Activated CD8-positive, alpha-beta memory T cell treated with anti-CD3 and anti-CD28 coated beads, Interleukin-2, amount 50 U/mL, for 1 hour (primary cell): Measurements from ENCODE around the gene TMEM250.
A peak's percentile ranks its signal among the peaks of the same experiment; 100 is the strongest.
"Not testable (repeated sequence)": the region's sequence is repeated elsewhere in the genome, so short reads cannot be mapped to it uniquely, and the experiment has no call there.

Source experiments
- DNase-seq: peaks from one replicate; pipeline ENCODE4 v3.0.0-alpha.2; 2020; ENCODE audit errors: extremely low read depth

The TMEM250 gene, protein sequence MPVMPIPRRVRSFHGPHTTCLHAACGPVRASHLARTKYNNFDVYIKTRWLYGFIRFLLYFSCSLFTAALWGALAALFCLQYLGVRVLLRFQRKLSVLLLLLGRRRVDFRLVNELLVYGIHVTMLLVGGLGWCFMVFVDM

DNA sequence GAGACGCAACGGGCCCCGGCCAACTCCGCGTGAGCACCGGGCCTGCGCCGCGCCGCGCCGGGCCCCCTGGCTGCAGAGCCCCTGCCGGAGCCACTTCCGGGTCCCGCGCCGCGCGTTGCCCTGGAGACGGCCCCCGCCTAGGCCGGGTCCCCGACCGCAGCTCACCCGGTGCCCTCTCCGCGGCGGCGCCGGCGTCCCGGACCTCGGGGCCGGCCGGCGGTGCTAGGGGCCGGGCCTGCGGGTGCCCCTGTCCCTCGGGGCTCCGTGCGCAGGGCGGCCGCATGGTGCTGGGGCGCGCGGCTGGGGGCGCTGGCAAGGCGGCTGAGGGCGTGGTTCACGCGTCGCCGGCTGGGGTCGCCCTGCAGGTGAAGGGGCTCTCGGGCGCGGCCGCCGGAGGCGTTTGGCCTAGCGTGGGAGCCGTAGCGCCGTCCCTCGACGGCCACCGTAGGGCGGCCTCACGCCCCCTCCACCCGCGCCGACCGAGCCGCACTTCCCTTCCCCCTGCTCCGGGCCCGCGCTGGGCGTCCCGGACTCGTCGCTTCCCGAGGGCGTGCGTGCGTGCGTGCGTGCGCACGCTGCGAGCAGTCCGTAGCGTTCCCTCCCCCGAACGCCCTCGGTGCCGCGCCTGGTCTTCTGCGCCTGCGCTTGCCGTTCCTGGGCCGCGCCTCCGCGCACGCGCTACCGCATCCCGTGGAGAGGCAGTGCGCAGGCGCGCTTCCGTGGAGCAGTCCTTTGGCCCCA is at the start of gene TMEM250:
Gene TMEM250, minus strand, starts transcription at position 556 of the 741 bp plus-strand sequence. CDS start 1,975 bp downstream, outside the sequence.
- peak; percentile 81 for DNase-seq

DNA sequence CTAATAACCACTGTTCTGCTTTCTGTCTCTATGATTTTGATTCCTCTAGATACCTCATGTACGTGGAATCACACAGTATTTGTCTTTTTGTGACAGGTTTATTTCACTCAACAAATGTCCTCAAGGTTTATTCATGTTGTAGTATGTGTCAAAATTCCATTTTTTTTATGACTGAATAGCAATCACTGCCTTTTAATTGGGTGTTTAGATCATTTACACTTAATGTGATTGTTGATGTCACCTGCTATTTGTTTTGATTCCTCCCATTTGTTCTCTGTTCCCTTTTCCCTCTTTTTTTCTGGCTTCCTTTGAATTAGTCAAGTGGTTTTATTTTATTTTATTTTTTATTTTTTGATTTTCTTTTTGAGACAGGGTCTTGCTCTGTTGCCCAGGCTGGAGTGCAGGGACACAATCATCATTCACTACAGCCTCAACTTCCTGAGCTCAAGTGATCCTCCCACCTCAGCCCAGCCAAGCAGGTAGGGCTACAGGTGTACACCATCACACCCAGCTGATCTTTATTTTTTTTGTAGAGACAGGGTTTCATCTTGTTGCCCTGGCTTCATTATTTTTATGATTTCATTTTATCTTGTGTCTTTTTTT is 44.7 kb upstream of the TMEM250 start:
- DNase-seq = no peak

DNA sequence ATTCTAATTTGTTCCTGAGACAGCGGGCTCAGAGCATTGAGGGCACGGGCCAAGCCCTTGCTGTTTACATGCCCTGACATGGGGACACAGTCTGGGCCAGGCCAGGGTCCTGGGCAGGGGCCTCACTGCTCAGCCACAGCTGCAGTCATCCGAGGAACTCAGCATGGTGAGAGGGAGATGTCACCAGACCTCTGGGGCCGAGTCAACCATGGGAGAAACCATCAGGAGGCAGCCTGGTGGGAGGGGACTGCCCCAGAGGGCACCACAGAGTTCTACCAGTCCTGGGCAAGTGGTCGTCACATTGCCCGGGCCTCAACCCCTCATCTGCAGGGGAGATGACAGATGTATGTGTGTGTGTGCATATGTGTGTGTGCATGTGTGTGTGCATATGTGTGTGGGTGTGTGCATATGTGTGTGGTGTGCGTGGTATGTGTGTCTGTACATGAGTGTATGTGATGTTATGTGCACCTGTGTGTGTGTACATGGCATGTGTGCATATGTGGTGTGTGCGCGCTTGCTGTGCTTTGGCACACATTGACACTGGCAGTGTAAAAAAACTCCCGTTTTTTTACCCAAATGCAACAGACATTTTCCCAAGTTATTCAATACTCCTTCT is 42.4 kb upstream of the TMEM250 start:
- DNase-seq = no peak

DNA sequence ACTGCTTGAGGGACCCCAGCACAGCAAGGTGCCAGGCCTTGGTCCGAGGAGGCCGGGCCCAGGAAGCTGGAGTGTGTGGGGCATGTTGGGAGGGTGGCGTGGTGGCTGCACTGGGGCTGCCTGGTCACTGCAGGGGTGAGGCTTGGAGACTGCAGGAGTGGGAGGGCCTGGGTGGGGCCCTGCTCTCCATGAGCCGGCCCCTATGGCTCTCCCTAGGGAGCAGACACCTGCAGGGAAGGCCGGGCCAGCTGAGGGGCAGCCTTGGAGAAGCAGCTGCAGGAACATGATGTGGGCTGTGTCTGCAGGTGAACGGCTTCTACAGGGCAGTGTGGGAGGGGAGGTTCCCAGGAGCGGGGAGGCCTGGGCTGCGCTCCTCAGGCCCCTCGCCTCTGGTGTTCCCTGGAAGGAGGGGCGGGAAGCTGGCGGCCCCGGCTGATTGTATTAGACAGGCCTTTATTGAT is 41.7 kb upstream of the TMEM250 start:
- DNase-seq = no peak

DNA sequence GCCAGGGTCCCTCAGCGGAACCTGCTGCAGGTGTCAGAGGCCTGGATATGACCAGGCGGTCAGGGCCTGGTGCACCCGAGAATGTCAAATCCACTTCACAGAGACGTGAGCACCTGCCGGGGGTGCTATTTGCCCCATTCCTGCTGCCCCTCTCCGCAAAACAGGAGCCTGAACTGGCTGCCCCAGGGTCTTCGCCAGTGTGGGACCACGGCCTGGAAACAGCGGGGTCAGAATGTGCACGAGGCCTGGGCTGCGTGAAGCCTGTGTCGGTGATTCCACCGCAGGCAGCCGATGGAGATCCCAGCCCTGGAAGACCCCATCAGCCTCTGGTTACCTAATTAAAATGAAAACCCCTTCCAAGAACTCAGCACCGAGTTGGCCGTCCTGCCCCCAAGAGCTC is 41.2 kb upstream of the TMEM250 start:
- DNase-seq = no peak

DNA sequence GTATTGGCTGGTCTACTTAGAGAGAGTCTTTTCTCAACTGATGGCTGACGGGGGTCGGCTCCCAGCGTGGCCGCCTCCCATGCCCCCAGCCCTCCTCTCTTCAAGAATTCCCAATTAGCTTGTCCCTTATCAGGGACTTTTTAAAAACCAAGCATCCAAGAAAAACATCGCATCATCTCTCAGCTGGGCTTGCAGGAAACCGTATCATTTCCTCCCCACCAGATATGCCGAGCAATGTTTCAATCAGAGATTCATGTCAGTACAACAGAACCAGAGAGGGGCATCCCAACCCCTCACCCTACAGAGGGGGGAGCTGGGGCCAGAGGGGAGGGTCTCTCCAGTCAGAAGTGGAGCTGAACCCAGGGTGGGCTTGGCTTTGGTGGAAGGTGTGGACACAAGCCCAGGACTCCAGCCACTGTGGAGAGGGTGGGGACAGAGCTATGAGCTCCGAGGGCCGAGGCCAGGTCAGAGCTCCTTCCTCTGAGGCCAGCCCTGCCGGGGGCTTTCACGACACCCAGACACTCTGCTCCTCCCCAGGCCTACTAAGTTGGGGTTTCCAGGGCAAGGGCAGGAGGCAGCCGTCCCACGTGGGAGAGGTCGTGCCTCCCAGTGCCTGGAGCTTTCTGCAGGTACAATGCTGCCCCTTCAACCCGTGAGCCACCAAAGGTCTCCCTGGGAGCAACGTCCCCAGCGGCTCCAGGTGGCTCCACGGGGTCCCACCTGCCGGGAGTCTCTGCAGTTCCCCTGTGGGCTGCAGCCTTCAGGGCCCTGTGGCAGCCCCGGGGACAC is 39.0 kb upstream of the TMEM250 start:
- DNase-seq = no peak

DNA sequence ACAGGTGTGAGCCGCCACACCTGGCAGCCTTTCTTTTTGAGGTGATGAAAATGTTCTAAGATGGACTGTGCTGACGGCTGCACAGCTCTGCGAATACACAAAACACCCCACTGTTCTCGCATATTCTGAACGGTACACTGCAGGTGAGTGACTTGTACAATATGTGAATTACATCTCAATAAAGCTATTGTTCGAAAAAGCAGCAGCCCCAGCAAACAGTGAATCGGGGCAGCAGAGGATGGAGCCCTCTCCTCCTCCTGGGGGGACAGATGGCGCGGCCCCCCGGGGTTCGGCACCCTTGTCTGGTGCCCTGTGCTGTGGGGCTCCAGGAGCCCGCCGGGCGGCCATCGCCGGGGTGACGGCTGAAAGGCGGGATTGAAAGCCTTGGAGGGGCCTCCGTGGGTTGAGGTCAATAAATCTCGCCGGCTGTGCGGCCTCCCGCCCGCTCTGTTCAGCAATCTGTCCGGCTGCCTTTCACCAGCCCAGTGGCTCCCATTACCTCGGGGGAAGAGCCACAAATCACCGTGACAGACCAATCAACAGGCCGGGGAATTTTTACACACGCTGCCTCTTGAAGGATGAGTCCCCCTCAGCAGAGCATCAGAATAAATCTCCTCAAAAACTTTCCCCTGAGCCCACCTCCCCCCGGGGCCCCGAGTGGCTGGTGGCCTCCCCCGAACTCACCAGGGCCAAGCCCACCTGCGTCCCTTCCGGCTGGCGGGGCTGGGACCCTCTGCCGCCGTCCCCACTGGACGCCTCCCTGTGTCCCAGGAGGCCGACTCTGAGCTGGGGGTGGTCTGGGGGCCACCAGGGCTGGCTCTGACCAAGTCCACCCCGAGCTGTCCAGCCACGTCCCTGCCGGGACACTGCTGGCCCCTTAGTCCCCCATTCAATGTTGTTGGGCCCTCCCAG is 37.8 kb upstream of the TMEM250 start:
- no peak for DNase-seq

DNA sequence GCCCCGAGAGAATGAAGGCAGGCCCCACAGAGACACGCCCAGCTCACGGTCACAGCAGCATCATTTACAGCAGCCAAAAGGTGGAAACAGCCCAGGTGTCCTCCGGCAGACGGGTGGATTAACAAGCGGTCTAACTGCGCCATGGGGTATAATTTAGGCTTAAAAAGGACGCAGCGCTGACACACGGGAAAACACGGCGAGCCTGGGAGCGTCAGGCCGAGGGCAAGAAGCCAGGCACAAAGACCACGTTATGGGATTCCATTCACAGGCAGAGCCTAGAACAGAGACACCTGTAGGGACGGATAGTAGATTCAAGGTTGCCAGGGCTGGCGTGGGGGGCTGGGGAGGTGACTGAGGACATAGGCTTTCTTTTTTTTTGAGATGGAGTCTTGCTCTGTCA is 36.9 kb upstream of the TMEM250 start:
- DNase-seq = no peak

DNA sequence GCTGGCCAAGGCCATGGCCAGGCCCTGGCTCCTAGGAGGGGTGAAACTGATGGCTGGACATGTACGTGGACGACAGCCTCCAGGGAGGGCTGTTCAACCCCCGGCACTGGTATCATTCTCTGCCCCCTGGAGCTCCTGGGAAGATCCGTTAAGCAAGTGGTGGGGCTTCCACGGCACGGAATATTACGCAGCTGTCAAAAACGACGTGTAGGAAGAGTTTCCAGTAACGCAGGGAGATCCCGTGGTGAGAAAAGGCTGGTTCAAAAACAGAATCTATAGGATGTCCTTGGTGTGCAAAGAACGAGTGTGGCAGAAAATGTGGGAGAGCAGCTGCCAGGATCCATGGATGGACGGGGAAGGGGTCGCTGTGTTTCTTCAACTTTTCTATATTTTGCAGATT is 36.3 kb upstream of the TMEM250 start:
- DNase-seq = no peak

DNA sequence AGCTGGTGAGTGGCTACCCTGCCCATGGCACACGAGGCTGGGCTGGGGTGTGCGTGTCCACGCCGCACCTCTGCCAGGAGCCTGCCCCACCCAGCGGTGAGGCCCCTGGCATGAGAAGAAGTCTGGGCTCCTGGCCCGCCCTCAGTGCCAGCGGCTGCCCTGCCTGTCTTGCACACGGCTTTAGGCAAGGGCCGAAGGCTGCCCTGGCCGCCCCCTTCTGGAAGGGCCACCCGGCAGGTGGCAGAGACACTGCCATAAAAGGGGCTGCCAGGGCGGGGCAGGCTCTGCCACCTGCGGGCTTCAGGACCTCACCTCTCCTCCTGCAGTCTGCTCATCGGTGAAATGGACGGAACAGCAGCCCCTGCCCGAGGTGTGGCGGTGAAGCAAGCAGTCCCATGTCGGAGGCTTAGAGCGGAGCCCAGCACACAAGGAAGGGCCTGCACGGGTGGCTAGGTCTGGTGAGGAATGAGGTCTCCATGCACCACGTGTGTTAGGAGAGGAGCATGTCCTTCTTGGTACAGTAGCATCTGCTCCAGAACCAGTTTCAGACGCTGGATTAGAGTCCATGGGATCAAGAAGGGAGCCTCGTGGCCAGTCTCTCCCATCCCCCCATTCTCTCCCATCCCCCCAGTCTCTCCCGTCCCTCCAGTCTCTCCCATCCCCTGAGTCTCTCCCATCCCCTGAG is 34.8 kb upstream of the TMEM250 start:
- DNase-seq = no peak

DNA sequence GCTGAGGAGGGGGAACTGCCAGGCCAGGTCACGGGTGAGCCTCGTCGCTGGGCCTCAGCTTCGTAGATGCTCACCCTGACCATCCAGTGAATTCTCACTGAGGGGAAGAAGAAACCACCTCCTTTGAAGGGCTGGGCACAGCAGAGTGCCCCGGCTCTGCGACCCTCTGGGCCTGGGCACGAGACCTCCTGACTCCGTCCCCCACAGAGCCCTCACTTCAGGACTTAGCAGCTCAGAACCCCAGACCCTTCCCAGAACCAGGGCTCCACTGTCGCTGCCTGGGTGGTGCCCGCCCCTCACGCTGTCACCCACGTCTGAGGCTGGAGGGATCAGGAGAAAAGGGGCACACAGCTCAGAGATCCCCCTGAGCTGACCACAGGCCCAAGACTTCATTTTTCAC is 34.3 kb upstream of the TMEM250 start:
- no peak for DNase-seq

DNA sequence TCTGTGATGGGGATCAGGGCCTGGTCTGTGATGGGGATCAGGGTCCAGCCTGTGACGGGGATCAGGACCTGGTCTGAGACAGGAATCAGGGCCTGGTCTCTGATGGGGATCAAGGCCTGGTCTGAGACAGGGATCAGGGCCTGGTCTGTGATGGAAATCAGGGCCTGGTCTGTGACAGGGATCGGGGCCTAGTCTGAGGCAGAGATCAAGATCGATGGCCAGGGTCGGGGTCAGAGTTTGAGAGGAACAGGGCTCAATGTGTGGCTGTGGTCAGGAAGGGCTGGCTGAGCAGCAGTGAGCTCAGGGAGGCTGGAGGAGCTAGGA is 33.8 kb upstream of the TMEM250 start:
- no peak for DNase-seq

DNA sequence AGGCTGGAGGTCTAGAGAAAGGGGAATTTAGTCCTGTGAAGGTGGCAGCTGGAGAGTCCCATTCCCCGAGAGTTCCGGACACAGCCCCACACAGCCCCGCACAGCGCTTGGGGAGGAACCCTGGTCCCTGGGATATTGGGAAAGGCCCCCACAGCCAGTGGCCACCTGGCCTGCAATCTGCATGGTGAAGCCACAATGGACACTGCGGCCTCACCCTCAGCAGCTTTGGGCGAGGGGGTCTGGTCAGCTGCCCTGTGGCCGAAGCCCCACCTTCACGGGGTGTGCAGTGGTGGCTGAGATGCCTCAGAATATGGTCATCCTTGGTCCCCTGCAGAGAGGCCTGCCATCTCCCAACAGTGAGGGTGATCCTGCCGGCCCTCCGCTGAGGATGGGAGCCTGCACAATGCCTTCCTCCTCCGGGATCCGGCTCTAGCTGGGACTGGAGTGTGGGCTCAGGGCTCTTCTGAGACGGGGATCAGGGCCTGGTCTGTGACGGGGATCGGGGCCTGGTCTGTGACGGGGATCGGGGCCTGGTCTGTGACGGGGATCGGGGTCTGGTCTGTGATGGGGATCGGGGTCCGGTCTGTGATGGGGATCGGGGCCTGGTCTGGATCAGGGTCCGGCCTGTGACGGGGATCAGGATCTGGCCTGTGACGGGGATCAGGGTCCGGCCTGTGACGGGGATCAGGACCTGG is 33.3 kb upstream of the TMEM250 start:
- DNase-seq = no peak

DNA sequence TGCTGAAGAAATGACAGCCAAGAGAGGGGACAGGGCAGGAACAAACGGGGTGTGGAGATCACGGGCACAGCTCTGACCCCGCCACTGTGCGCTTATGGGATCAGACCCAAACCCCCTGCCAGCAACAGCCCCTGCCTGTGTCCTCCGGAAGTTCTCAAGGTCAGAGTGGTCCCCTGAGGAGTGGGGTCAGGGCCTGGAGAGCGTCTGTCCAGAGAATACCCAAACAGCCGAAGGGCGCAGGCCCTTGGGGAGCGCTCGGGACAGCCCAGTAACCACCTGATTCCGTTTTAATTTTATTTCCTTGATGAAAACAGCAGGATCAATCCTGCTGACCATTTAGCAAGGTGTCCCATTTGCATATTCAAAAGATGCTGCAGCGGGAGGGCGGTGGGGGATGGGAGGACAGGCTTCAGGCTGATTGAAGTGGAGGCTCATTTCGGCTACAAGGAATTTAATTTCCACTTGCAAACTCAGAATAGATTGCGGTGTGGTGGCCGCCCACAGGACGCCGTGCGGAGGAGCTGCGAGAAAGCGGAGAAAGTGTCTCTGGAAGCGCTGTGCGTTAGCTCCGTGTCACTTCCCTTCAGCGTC is 32.6 kb upstream of the TMEM250 start:
- no peak for DNase-seq

DNA sequence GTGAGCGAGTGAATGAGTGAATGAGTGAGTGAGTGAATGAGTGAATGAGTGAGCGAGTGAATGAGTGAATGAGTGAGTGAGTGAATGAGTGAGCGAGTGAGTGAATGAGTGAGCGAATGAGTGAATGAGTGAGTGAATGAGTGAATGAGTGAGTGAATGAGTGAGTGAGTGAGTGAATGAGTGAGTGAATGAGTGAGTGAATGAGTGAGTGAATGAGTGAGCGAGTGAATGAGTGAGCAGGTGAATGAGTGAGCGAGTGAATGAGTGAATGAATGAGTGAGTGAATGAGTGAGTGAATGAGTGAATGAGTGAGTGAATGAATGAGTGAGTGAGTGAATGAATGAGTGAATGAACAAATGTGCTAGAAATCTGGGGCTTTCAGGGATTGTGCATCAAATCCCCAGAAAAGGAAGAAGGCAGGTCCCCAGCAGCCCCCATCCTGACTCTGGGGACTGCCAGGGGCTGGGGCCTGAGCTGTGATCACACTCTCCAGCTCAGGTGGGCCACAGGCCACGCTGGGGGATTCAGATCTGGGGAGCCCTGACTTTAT is 32.1 kb upstream of the TMEM250 start:
- not testable (repeated sequence) for DNase-seq

DNA sequence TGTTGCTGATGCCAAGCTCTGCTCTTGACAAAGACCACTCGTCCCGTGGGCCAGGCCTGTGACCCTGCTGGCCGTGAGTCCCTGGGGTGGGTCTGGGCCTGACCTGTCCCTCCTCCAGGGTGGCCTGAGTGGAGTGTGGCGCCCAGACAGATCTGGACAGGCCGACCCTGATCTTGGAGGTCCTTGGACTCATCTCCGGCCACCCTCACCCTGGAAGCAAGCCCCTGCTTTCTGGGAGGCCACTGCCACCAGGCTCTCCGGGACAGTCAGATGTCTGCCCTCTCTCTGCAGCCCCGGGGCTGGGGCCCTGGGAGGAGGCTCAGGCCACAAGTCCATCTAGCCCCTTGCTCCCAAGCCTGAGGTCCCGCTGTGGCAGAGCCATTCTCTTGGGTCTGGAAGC is 31.2 kb upstream of the TMEM250 start:
- no peak for DNase-seq

DNA sequence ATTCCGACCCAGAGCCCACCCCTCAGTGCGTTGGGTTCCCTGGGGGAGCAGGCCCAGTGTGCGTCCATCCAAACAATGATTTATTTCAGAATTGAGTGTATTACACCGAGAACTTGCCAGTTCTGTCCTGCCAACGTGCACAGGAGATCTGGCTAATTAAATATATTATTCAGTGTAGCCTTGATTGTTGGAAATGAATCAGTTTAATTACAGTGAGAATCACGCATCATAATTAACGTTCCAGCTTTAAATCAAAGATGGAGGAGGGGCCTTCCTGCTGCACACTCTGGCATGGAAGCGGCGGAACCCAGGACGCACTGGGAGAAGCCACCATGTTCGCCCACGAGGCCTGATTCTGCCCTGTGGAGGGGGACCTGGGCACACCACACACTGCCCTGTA is 30.7 kb upstream of the TMEM250 start:
- DNase-seq = no peak

DNA sequence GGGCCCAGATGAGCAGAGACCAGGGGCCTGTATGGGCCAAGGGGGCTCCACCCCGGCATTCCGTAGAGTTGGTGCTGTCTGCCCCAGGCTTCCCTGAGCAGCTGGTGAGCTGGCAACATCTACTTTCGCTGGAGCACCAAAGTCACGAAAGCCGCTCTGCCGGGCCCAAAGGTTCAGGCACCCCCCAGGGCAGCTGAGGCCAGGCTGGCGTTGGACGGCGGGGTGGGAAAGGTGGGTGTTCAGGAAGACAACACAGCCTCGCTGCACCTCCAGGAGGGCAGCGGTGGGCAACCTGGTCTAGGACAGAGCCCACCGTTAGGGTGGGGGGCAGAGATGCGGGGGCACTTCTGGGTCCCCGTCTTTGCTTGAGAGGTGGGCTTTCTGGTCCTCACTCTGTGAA is 30.1 kb upstream of the TMEM250 start:
- DNase-seq = no peak
